Activated T-cell treated with anti-CD3 and anti-CD28 coated beads, Interleukin-2, amount 50 U/mL, for 72 hours (primary cell): ENCODE data around the gene SPART. TPM values are rescaled to one million over a fixed set of nuclear protein-coding genes. Genes with fewer than 3 reads are reported as not detected.
"Not testable (repeated sequence)": the region's sequence is repeated elsewhere in the genome, so short reads cannot be mapped to it uniquely, and the experiment has no call there.

Source experiments
- ATAC-seq, 2 donors: fragments of 150-1000 bp; cut with Tn5 transposase; replicated peaks in 1 of 2; 2 replicates each; pipeline ENCODE4 v1.10.0; 2021; ENCODE audit warnings: moderate library complexity in 2 of 2, mild to moderate bottlenecking in 1 of 2
- DNase-seq, 2 donors: peaks; one replicate each; pipeline ENCODE4 v3.0.0; 2021 to 2022; ENCODE audit warnings: mixed read lengths in 1 of 2
- H3K27ac Mint-ChIP-seq: one replicate; pipeline ENCODE4 v1.8.0; 2022; ENCODE audit warnings: mild to moderate bottlenecking, moderate library complexity, mixed read lengths
- H3K27me3 Mint-ChIP-seq: one replicate; pipeline ENCODE4 v1.8.0; 2022; ENCODE audit warnings: low read depth, mixed read lengths
- H3K36me3 Mint-ChIP-seq, 2 donors: one replicate each; pipeline ENCODE4 v1.8.0; 2022; ENCODE audit warnings: mixed read lengths in 2 of 2, mild to moderate bottlenecking in 1 of 2; ENCODE audit not compliant: insufficient read depth in 2 of 2
- H3K4me1 Mint-ChIP-seq: one replicate; pipeline ENCODE4 v1.8.0; 2022; ENCODE audit warnings: low read depth, mixed read lengths
- H3K4me3 Mint-ChIP-seq, 2 donors: one replicate each; pipeline ENCODE4 v1.8.0; 2022; ENCODE audit warnings: mild to moderate bottlenecking in 2 of 2, mixed read lengths in 2 of 2, moderate library complexity in 2 of 2
- H3K9me3 Mint-ChIP-seq, 2 donors: one replicate each; pipeline ENCODE4 v1.8.0; 2022; ENCODE audit warnings: mixed read lengths in 2 of 2
- total RNA-seq, 2 donors: library from RNA; stranded (reverse); gene quantifications; one replicate each; pipeline ENCODE4 v1.2.3, GENCODE V29; 2022

Gene SPART
- total RNA-seq, 2 donors from 2014 or later: 12.2 to 23.4 TPM

DNA sequence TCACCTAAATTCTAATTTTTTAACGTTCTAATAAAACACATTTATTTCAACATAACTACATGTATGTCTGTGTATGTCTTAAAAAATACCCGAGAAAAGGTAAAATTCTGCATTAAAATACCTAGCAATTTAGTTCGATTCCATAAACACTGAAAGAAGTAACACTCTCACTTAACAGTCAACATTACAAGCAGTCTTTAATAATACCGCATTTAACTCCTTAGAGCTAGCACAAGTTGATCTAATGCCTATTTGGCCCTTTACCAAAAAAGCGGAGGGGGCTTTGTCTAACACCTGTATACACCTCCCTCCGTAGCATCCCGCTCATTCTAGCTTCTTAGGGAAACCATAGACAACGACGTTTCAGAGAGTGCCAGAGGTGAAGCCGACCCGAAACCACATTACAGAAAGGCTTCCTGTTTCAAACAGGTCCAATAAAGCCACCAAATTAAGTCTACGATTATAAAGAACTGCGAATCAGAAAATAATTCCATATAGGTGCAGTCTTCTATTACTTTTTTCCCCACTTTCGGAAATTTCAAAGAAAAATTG, 1.2 kb downstream of the SPART start:
- H3K9me3 Mint-ChIP-seq: no peaks in the 10 kb centered on the region
- peak overlapping the region; percentile 71 to 85 for H3K4me3 Mint-ChIP-seq
- H3K27ac Mint-ChIP-seq: peak overlapping the region; percentile 96
- no peaks in the 10 kb centered on the region for H3K27me3 Mint-ChIP-seq
- DNase-seq (peak in 1 of 2 donors; percentile 10), ATAC-seq (no peak)
- H3K36me3 Mint-ChIP-seq: peaks cover 0 to 3% of the 10 kb centered on the region in 2 donors
- H3K4me1 Mint-ChIP-seq: peaks cover 29% of the 10 kb centered on the region

DNA sequence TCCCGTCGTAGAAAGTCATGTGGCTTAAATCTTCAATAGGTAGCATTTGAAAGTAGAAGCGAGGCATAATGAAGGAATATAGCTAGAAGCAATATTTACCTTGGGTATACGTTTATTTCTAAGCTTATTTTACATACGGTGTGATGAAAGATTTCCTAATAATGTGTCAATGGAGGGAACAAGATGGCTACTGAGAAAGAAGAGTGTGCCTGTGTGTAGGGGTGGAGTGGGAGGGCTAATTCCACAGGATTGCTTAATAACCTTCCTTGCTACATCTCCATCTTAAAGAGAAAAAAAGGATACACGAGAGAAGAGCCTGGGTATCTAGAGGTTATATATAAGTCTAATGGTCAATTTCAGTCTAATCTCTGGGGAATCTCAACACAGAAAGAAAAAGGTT, 2.0 kb downstream of the SPART start:
- Mint-ChIP-seq H3K27ac (peak overlapping the region; percentile 83), H3K4me1 (peaks cover 29% of the 10 kb centered on the region), H3K4me3 (peak overlapping the region; percentile 37 to 85), H3K36me3 (peaks cover 0 to 3% of the 10 kb centered on the region in 2 donors), H3K27me3 (no peaks in the 10 kb centered on the region), H3K9me3 (no peaks in the 10 kb centered on the region)
- ATAC-seq: no peak
- no peak for DNase-seq

DNA sequence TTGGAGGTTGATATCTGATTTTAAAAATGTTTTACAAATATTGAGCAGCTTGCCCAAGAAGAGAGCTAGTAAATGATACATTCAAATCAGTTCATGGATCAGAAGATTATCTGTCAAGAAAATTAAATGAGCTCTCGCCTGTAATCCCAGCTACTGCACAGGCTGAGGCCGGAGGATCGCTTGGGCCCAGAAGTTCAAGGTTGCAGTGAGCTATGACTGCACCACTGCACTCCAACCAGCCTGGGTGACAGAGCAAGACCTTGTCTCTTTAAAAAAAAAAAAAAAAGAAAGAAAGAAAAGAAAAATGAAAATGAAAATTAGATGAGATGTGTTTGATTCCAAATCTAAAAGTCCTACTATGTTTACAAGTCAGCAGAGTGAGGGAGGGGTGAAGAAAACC, 2.4 kb downstream of the SPART start:
- no peaks in the 10 kb centered on the region for H3K27me3 Mint-ChIP-seq
- peak overlapping the region; percentile 37 to 85 for H3K4me3 Mint-ChIP-seq
- ATAC-seq: no peak
- peaks cover 0 to 3% of the 10 kb centered on the region in 2 donors for H3K36me3 Mint-ChIP-seq
- H3K9me3 Mint-ChIP-seq: no peaks in the 10 kb centered on the region
- no peak for DNase-seq
- peaks cover 29% of the 10 kb centered on the region for H3K4me1 Mint-ChIP-seq
- H3K27ac Mint-ChIP-seq: peak overlapping the region; percentile 83

DNA sequence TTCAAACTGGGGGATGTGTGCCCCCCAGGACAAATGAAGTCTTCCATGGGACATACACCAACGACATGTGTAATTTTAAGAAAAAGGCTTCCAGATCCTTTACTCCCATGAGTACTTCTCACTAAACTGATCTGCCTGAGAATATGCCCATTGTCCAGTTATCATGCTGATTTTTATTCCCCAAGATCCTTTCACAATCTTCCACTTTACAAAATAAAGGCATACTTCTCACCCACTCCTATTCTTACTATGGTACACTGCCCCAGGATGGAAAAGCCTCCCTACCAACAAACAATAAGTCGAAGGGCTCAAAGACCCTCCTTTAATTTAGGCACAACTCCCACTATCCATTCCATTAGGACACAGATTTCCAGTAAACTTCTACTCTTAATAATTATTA, 3.5 kb downstream of the SPART start:
- H3K9me3 Mint-ChIP-seq: no peaks in the 10 kb centered on the region
- H3K4me3 Mint-ChIP-seq: no peak overlapping the region
- peaks cover 29% of the 10 kb centered on the region for H3K4me1 Mint-ChIP-seq
- H3K36me3 Mint-ChIP-seq: peaks cover 0 to 3% of the 10 kb centered on the region in 2 donors
- DNase-seq (no peak), ATAC-seq (no peak)
- no peaks in the 10 kb centered on the region for H3K27me3 Mint-ChIP-seq
- H3K27ac Mint-ChIP-seq: no peak overlapping the region

DNA sequence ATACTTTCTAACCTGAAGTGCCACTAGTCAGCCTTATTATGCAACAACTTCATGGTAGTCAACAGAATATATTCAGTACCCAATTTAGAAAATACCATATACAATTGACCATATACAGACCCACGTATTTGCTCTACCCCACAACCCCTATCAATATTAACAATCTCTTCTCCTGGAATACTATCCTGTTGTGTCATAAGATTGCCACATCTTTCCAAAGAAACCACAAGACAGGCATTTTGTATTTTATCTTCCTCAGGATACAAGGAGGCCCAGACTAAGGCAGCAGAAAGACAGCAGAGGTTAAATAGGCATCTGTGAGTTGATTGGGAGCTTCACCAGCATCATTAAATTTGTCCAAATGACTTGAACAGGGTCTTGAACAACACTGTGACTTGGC, 4.5 kb downstream of the SPART start:
- no peak overlapping the region for H3K27ac Mint-ChIP-seq
- ATAC-seq (no peak), DNase-seq (no peak)
- H3K4me3 Mint-ChIP-seq: no peak overlapping the region
- no peaks in the 10 kb centered on the region for H3K27me3 Mint-ChIP-seq
- H3K4me1 Mint-ChIP-seq: peaks cover 23% of the 10 kb centered on the region
- H3K9me3 Mint-ChIP-seq: no peaks in the 10 kb centered on the region
- peaks cover 0 to 3% of the 10 kb centered on the region in 2 donors for H3K36me3 Mint-ChIP-seq

DNA sequence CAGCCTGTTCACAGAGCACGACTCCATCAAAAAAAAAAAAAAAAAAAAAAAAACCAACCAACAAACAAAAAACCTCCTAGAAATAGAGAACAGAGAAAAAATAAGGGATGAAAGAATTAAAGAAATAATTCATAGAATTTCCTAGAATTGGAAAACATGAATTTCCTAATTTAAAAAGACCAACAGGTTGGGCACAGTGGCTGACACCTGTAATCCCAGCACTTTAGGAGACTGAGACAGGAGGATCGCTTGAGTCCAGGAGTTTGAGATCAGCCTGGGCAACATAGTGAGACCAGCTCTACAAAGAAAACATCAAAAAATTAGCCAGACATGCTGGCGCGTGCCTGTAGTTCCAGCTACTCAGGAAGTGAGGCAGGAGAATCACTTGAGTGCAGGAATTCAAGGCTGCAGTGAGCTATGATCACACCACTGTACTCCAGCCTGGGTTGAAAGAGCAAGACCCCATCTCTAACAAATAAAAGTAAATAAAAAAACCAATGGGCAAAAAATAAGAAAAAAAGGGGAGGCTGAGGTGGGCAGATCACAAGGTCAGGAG, 6.5 kb downstream of the SPART start:
- Mint-ChIP-seq H3K27ac (no peak overlapping the region), H3K4me3 (no peak overlapping the region), H3K9me3 (no peaks in the 10 kb centered on the region), H3K4me1 (peaks cover 20% of the 10 kb centered on the region), H3K27me3 (no peaks in the 10 kb centered on the region), H3K36me3 (peaks cover 0 to 3% of the 10 kb centered on the region in 2 donors)
- DNase-seq (no peak), ATAC-seq (no peak)

DNA sequence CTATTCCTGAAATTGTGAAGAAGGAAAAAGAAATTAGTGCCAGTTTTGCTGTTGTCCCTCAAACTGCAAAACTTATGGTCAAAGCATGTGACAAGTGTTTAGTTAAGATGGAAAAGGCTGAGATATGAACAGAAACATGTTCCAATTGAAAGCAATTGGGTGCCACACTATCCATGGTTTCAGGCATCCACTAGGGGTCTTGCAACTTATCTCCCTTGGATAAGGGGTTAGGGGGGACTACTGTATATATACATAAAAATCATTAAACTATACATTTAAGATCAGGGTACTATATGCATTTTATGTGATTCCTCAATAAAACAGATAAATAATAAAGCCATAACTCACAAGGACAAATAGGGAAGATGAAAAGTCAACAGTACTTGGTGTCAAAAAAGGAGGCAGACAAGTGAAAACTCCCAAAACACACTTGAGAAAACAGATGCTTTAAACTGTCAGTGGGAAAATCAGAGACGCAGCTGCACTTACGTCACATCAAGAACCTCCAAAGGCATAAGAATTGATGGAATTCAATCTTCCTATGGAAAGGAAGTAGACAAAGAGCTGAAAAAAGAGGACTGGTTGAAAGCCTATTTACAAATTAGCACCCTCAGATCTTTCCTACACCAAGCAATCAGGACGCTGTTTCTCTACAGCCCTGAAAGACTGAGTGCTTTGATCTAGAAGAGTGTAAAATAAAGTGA, 8.1 kb downstream of the SPART start:
- ATAC-seq: no peak
- no peaks in the 10 kb centered on the region for H3K27me3 Mint-ChIP-seq
- DNase-seq: no peak
- H3K4me3 Mint-ChIP-seq: no peak overlapping the region
- H3K9me3 Mint-ChIP-seq: no peaks in the 10 kb centered on the region
- H3K36me3 Mint-ChIP-seq: peaks cover 0 to 2% of the 10 kb centered on the region in 2 donors
- no peak overlapping the region for H3K27ac Mint-ChIP-seq
- H3K4me1 Mint-ChIP-seq: peaks cover 15% of the 10 kb centered on the region

DNA sequence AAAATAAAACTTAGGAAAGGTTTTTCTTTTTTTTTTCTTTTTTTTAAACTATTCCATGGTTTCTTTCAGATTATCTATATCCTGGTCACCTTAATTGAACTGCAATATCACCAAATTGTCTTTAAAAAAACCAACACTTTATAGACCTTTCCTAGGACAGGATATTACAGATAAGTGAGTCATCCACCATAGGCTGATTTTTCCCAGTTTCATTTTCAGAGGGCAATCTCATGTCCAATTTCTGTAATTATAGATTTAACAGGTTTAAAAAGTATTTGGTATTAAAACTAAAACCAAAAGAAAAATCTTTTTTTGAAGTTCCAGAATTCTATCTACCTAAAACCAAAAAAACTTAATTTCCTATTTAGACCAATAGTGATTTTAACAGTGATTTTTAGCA, 13.2 kb downstream of the SPART start:
- Mint-ChIP-seq H3K36me3 (peaks cover 4% of the 10 kb centered on the region in 2 donors), H3K27me3 (no peaks in the 10 kb centered on the region), H3K4me3 (no peak overlapping the region), H3K4me1 (peaks cover 15% of the 10 kb centered on the region), H3K9me3 (no peaks in the 10 kb centered on the region), H3K27ac (no peak overlapping the region)
- no peak for ATAC-seq
- DNase-seq: no peak

DNA sequence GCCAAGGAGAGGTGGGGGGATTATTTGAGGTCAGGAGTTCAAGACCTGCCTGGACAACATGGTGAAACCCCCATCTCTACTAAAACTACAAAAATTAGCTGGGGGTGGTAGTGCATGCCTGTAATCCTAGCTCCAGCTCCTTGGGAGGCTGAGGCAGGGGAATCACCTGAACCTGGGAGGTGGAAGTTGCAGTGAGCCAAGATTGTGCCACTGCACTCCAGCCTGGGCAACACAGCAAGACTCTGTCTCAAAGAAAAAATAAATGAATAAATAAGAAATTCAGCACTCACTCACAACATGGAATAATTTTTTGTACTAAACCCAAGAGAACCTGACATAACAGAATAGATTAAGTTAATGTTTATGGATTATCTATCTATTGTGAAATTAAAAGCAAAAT, 13.9 kb downstream of the SPART start:
- not testable (repeated sequence) for ATAC-seq, H3K36me3 Mint-ChIP-seq, DNase-seq, H3K4me3 Mint-ChIP-seq, H3K9me3 Mint-ChIP-seq, H3K27ac Mint-ChIP-seq, H3K27me3 Mint-ChIP-seq
- H3K4me1 Mint-ChIP-seq: peaks cover 15% of the 10 kb centered on the region

DNA sequence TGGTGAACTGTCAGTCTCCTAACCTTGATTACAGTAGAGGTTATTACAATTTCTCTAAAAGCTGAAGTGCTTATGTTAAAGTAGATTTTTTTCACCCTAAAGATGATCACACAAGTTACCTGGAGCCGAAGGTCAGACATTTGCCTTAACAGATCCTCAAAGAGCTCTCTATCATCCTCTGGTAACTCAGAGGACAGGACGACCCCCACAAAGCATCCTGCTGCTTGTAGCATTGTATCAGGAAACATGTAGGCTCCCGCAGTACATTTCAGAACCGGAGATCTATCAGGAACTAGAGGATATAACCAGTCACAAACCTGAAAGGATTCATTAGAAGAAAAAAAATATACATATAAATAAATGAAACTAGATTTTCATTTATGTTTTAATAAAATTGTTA, 14.9 kb downstream of the SPART start:
- Mint-ChIP-seq H3K36me3 (peaks cover 4% of the 10 kb centered on the region in 2 donors), H3K27me3 (no peaks in the 10 kb centered on the region), H3K4me3 (no peak overlapping the region), H3K9me3 (no peaks in the 10 kb centered on the region), H3K4me1 (peaks cover 15% of the 10 kb centered on the region), H3K27ac (no peak overlapping the region)
- DNase-seq: no peak
- ATAC-seq: no peak

DNA sequence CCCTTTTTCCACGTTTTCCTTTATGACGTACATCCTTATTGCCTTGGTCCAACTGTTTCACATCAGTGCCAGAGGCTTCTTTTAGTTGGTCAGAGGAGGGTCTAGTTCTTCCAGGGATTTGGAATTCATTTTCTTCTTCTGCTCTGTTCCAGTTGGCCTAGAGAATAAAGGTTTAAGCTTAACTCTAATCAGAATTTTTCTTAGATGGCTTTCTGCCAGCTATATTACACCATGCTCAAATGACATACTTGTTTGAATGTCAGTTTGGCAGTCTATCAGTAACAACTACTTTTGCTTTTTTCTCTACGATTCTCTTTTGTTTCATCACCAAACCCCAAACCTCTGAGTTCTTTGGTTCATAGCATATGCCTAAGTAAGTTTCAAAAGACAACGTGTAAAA, 16.8 kb downstream of the SPART start:
- H3K36me3 Mint-ChIP-seq: peaks cover 4 to 10% of the 10 kb centered on the region in 2 donors
- H3K9me3 Mint-ChIP-seq: no peaks in the 10 kb centered on the region
- peaks cover 8% of the 10 kb centered on the region for H3K4me1 Mint-ChIP-seq

DNA sequence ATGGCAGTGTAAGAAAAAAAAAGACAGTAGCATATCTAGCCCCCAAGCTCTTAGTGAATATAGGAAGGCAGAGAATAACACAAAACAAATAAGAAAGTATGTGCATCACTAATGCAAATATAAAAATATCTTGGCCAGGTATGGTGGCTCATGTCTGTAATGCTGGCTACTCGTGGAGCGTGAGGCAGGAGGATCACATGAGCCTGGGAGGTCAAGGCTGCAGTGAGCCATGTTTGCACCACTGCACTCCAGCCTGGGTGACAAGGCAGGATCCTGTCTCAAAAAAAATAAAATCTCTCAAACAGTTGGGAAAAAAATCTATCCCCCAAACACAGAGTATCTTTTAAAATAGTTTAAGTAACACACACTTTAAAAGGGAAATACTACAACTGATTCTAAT, 17.4 kb downstream of the SPART start:
- H3K36me3 Mint-ChIP-seq: peaks cover 2 to 10% of the 10 kb centered on the region in 2 donors
- no peaks in the 10 kb centered on the region for H3K27me3 Mint-ChIP-seq
- DNase-seq (no peak), ATAC-seq (no peak)
- H3K4me1 Mint-ChIP-seq: peaks cover 3% of the 10 kb centered on the region
- H3K27ac Mint-ChIP-seq: no peak overlapping the region
- H3K9me3 Mint-ChIP-seq: no peaks in the 10 kb centered on the region
- H3K4me3 Mint-ChIP-seq: no peak overlapping the region

More for the DNA sequence above, 16.8 kb downstream of the SPART start:
- no peak overlapping the region for H3K4me3 Mint-ChIP-seq
- H3K27ac Mint-ChIP-seq: no peak overlapping the region
- no peaks in the 10 kb centered on the region for H3K27me3 Mint-ChIP-seq
- no peak for DNase-seq
- ATAC-seq: no peak

DNA sequence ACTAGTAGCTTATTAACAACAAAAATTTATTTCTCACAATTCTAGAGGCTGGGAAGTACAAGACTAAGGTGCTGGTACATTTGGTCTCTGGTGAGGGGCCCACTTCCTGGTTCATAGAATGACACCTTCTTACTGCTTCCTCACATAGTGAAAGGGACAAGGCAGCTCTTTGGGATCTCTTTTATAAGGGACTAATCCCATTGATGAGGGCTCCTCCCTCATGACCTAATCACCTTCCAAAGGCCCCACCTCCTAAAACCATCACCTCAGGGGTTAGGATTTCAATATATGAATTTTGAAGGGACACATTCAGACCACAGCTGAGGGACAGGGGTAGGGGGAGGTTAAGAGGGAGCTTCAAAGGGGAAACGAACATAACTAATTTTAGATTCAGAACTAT, 20.3 kb downstream of the SPART start:
- no peaks in the 10 kb centered on the region for H3K27me3 Mint-ChIP-seq
- H3K4me1 Mint-ChIP-seq: no peaks in the 10 kb centered on the region
- no peak overlapping the region for H3K27ac Mint-ChIP-seq
- no peak for ATAC-seq
- DNase-seq: no peak
- no peak overlapping the region for H3K4me3 Mint-ChIP-seq
- H3K9me3 Mint-ChIP-seq: no peaks in the 10 kb centered on the region
- peaks cover 2 to 14% of the 10 kb centered on the region in 2 donors for H3K36me3 Mint-ChIP-seq
